ENCODE results near the gene DDX10. TPM values are rescaled to one million over a fixed set of nuclear protein-coding genes. Genes with fewer than 3 reads are reported as not detected.

Gene DDX10
- total RNA-seq, 1 experiment from 2014 or later: 40.4 TPM

GRCh38 chr11:108852701-108853100 lies 187.8 kb downstream of the DDX10 start:
- in situ Hi-C loops (cut with HindIII; ENCODE audit: low sequenced_read_pairs): no loop called here
- no peak for DNase-seq (ENCODE audit: low spot score)

DNA sequence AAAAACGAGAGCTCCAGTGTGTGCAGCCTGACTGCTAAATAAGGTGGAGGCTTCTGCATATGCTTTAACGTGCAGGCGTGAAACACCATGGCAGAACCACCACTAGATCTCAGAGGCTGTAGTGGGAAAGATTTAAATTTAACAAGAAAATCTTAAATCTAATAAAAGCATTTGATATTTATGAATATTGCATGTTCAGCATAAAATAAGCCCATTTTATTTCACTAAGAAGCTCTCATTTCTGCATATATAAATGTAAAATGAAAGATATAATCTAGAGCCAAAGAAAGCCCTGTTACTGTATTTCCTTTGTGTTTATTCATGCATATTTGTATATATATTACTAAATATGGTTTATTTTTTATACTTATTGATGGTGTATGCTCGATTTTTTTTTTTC lies 188.3 kb downstream of the DDX10 start:
- no peak for DNase-seq (ENCODE audit: low spot score)
- in situ Hi-C loops (cut with HindIII; ENCODE audit: low sequenced_read_pairs): no loop called here

DNA sequence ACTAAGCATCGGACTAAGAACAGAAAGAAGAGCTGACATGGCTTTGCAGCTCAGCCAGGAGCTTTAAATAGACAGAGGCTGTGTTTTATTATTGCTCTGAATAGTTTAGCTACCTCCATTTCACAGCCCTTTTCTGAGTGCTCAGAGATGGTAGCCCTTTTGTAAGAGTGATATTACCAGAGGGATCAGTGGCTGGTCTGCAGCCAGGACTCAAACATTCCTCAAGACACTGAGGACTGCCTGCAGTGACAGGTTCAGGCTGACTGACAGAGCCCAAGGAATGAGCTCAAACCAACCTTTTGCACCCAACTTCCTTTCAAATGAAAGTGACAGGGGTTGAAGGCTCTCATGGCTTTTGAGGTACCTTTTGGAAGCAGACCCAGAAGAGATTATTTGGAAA lies 189.0 kb downstream of the DDX10 start:
- DNase-seq (ENCODE audit: low spot score): peak; percentile 27
- in situ Hi-C loops (cut with HindIII; ENCODE audit: low sequenced_read_pairs): no loop called here

DNA sequence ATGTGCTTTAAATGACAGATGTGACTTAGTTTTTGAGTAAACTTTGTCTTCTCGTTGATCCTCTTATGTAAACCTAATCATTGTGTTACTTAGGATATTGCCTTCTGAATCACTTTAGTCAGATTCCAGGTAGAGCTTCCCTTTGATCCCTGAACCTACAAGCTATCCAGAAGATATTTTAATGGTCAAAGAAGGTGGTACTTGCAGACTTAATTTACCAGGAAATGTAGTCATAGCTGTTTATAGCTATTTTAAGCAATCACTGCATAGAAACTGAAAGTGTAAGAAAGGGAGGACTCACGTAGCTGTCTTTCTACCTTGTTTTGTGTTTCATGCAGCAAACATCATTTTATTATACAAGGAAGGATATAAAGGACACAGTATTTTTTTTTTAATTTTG lies 189.5 kb downstream of the DDX10 start:
- in situ Hi-C loops (cut with HindIII; ENCODE audit: low sequenced_read_pairs): no loop called here
- no peak for DNase-seq (ENCODE audit: low spot score)

DNA sequence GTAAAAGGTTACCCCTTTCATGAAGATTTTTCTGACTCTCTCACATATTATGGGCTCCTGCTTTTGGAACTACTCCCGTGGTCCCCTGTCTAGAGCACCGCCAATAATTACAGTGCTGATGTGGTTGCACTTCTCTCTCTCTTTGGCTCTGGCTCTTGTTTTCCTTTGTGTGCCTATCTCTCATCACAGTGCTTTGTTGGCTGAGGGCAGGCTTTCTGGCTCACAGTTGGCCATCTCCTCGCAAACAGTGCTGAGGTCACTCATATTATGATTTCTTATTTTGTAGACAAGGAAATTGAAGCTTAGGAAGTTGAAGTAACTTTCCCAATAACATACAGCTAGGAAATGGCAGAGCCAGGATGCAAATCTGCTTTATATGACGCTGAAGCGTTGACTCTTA lies 192.5 kb downstream of the DDX10 start:
- in situ Hi-C loops (cut with HindIII; ENCODE audit: low sequenced_read_pairs): no loop called here

DNA sequence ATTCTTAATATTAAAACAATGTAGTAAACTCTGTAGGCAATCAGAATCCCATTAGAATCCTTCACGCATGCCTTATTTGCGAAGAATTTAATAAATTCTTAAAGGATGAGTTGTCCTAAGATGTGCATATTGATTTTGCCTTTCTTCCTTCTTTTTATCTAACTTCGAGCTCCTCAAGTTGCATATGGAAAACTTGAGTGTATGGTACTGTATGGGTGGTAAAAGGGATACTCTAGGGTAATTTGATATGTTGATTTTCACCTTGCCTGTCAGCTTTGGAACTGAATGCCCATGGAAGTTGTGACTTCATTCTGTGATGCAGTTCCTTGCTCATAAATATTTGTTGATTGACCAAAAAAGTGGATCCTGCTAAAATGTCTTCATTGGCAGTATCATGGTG lies 193.8 kb downstream of the DDX10 start:
- DNase-seq (ENCODE audit: low spot score): no peak
- in situ Hi-C loops (cut with HindIII; ENCODE audit: low sequenced_read_pairs): no loop called here

More for the DNA sequence above, 192.5 kb downstream of the DDX10 start:
- DNase-seq (ENCODE audit: low spot score): no peak

DNA sequence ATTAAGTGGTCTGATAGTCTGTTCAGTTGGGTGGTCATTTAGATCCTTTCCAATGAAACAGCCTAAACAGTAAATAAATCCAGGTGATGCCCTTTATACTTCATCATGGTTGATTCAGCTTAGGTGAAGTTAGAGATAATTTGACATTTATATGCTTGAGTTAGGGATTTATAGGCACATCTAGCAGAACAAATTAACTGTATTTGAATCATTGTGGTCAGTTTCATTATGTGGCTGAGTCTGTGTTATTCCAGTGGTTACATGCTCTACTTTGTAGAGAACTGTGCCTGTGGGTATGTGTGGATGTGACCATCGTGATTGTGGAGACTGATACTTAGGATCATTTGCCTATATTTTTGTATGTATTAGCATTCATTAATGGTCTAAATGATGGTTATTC lies 194.6 kb downstream of the DDX10 start:
- in situ Hi-C loops (cut with HindIII; ENCODE audit: low sequenced_read_pairs): no loop called here
- DNase-seq (ENCODE audit: low spot score): no peak

- no peak for DNase-seq (ENCODE audit: low spot score)
- in situ Hi-C loops (cut with HindIII; ENCODE audit: low sequenced_read_pairs): no loop called here
Measured at GRCh38 chr11:108863528-108863927, 198.7 kb downstream of the DDX10 start.

DNA sequence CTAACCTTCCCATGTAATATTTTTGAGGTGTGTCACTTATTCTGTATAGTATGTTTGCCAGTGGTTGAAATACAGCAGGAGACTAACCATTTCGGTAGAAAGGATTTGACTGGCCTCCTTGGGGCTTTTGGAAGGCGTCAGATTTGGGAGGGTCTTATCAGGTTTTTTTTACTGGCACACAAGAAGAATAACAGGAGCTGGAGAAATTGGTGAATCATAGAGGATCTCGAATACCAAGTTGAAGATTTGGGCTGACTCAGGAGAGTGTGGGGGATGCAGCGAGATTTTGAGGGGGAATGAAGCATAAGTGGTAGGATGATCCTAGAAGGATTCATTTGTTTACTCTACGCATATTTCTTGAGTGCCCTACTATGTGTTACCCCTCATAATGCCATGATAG lies 200.5 kb downstream of the DDX10 start:
- no peak for DNase-seq (ENCODE audit: low spot score)
- in situ Hi-C loops (cut with HindIII; ENCODE audit: low sequenced_read_pairs): no loop called here

GRCh38 chr11:108866781-108867180 lies 201.9 kb downstream of the DDX10 start:
- no peak for DNase-seq (ENCODE audit: low spot score)
- in situ Hi-C loops (cut with HindIII; ENCODE audit: low sequenced_read_pairs): no loop called here

GRCh38 chr11:108870373-108871020 lies 205.6 kb downstream of the DDX10 start:
- DNase-seq (ENCODE audit: low spot score): no peak
- in situ Hi-C loops (cut with HindIII; ENCODE audit: low sequenced_read_pairs): no loop called here

DNA sequence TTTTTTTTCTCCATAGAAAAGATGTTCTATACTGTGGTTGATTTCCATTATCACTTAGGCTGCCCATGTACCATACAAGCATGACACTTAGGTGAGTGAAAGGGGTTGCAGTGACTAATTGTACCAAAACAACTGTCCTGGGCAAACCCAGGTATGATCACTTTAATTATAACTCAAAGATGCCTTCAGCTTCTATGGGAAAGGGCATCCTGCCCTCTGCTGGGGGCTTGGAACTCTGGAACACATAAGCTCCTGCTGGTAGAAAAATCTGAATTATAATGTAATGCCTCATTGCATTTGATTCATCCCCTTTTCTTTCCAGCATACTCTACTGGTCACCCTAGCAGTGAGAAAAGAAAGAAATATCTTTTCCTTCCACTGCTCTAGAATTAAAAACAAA lies 206.3 kb downstream of the DDX10 start:
- in situ Hi-C loops (cut with HindIII; ENCODE audit: low sequenced_read_pairs): no loop called here
- DNase-seq (ENCODE audit: low spot score): no peak

DNA sequence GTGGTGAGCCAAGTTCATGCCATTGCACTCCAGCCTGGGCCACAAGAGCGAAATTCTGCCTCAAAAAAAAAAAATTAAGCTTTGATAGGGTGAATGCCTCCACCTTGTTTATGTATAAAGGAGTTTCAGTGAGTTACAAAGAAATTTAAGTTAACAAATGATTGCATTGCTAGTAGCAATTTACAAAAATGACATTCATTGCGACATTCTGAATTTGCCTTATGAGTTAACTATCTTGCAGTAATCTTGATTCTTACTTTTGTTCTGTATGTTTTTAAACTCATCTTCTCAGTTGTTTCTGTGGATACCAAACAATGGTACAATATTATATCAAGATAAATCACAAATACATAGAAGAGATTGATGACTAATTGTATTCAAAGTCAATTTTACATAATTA lies 207.0 kb downstream of the DDX10 start:
- in situ Hi-C loops (cut with HindIII; ENCODE audit: low sequenced_read_pairs): no loop called here

DNA sequence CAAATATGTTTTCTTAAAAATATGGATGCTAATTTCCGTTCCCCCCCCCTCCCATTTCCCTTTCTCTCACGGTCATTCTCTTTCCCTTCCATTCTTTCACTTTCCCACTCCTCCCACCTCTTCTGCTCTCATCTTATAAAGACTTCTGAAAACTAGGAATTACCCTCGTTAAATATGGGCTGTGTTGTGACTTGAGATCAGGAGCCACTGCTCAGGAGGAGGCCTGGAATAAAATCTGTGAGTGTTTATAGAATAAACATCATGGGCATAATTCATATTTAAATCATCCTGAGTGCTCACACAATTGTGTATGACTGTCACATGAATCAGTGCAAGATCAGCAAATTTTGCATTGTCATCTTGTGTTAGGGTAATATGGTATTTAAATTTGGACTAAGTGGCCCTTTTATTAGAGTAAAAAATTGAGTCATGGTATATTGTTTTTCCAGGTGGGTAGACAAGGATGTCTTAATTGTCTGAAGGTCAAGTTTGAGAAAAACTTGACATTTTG lies 208.0 kb downstream of the DDX10 start:
- DNase-seq (ENCODE audit: low spot score): no peak
- in situ Hi-C loops (cut with HindIII; ENCODE audit: low sequenced_read_pairs): no loop called here

More for the DNA sequence above, 207.0 kb downstream of the DDX10 start:
- DNase-seq (ENCODE audit: low spot score): no peak

GRCh38 chr11:108873310-108873709 lies 208.4 kb downstream of the DDX10 start:
- in situ Hi-C loops (cut with HindIII; ENCODE audit: low sequenced_read_pairs): no loop called here
- no peak for DNase-seq (ENCODE audit: low spot score)

- in situ Hi-C loops (cut with HindIII; ENCODE audit: low sequenced_read_pairs): no loop called here
- no peak for DNase-seq (ENCODE audit: low spot score)
Measured at GRCh38 chr11:108873941-108874340, 209.1 kb downstream of the DDX10 start.

DNA sequence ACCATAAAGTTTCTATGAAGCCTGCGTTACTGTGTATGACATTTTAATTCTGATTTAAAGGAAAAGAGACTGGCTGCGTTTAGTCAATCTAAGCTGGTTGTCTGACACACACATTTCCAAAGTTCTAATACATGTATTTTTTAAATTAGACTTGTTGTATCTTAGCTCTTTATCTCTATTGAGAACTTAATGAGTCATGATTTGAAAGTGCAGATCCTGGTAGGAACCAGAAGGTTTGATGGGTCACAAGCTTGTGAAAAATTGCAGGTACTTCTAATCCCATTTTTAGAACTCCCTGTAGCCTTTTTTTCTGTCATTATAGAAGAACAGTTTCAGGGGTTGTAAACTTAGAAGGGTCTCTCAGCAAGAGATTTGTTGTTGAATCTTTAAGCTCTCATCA lies 210.3 kb downstream of the DDX10 start:
- in situ Hi-C loops (cut with HindIII; ENCODE audit: low sequenced_read_pairs): no loop called here
- DNase-seq (ENCODE audit: low spot score): no peak

DNA sequence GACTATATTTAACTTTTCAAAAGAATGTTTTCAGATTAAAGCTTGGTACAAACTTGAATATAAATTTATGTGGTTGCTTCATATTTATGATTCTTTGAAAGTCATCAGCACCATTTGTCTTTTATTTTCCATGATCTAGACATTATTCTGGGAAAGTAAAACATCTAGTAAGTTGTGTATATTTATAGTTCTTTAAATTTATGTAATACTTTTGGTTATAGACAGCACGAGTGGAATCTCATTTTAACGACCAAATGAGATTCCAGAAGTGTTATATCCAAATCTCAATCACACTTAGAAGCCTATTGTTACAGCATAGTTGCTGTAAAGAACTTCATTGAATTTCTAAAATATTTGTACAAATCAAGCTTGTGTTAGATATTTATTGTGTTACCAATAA lies 212.3 kb downstream of the DDX10 start:
- in situ Hi-C loops (cut with HindIII; ENCODE audit: low sequenced_read_pairs): no loop called here
- DNase-seq (ENCODE audit: low spot score): no peak

DNA sequence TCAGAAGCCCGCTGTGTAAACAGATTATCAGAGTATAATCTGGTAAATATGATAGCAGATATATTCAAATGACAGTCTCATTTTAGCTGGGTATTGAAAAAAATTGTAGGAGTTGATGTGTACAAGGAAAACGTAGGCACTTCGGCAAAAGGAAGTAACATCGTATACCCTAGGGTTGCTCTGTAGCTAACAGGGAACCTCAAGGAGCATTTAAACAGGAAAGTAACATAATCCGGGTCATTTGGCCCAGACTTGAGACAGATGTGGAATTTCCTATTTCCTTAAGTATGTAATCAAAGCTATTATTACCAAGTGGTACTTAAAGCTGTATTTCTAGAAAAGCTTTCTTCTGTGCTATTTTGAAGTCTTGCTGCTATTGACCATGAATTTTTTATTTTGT lies 215.6 kb downstream of the DDX10 start:
- in situ Hi-C loops (cut with HindIII; ENCODE audit: low sequenced_read_pairs): no loop called here

DNA sequence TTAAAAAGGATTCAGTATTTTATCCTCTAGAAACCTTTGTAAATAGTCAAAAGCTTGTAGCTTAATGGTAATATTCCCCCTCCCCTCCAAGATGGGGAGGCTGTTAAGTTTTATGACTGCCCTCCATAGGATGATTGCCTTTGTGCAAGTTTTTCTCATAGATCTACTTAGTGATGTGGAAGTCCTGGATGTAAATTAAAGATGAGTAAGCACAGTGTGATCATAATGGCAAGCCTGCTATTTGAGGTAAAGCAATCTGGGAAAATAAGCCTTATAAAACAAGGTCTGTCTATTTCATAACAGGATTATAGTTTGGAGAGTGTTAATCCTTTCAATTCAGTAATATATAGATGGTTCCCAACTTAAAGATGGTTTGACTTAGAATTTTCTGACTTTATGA lies 216.3 kb downstream of the DDX10 start:
- in situ Hi-C loops (cut with HindIII; ENCODE audit: low sequenced_read_pairs): no loop called here
- DNase-seq (ENCODE audit: low spot score): no peak

More for the DNA sequence above, 215.6 kb downstream of the DDX10 start:
- DNase-seq (ENCODE audit: low spot score): no peak

DNA sequence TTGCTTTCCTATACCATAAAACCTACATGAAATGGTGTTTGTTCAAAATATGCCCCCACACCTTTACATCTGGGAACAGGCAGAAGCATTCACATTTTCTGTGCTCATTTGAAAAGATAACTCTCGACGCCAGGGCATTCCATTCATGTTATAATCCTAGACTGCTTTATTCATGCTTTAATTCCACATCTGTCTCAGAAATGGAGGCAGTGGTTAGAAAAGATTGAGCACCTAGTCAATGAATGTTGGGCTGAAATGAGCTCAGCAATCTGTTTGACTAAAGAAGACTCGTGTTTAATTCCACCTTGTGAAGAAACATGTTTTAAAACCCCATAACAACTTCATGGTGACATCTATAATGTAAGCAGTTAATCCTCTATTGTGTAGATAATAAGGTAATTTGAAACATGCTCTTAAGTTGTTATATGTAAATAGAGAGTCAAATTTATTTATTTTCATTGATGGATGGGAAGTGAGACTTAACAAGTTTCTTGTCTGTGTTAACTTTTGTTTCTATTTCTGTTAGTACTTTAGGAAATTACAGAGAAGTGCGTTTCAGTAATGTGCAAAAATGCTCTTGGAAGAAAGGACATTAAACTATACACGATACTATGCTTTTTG lies 217.5 kb downstream of the DDX10 start:
- DNase-seq (ENCODE audit: low spot score): no peak
- in situ Hi-C loops (cut with HindIII; ENCODE audit: low sequenced_read_pairs): no loop called here

Data from G401 (cell line).